SIG-M5 (cell line): Measurements from ENCODE around the gene RUNDC1.
"Not testable (repeated sequence)": the region's sequence is repeated elsewhere in the genome, so short reads cannot be mapped to it uniquely, and the experiment has no call there.

Source experiments
- DNase-seq: peaks from one replicate; lab custom pipeline; 2025; lab: John Stamatoyannopoulos, UW

RUNDC1 gene

GRCh38 chr17:42991471-42991870 lies 11.1 kb downstream of the RUNDC1 start:
- DNase-seq = no peak

- no peak for DNase-seq
Observed at GRCh38 chr17:42992872-42993271, 12.5 kb downstream of the RUNDC1 start.

GRCh38 chr17:42993913-42994312 lies 13.5 kb downstream of the RUNDC1 start:
- not testable (repeated sequence) for DNase-seq

GRCh38 chr17:42997390-42997983 lies 17.1 kb downstream of the RUNDC1 start:
- no peak for DNase-seq

- DNase-seq = peak; percentile 99
Observed at GRCh38 chr17:42997984-42998938, 17.9 kb downstream of the RUNDC1 start, which contains the start of gene RPL27. Gene RPL27, plus strand, starts transcription at chr17:42998419. Its CDS starts 332 bp downstream, at chr17:42998751.

GRCh38 chr17:42999003-42999525 lies 18.7 kb downstream of the RUNDC1 start:
- DNase-seq = no peak

GRCh38 chr17:43000894-43001293 lies 20.5 kb downstream of the RUNDC1 start:
- not testable (repeated sequence) for DNase-seq

GRCh38 chr17:43003542-43004172 lies 23.3 kb downstream of the RUNDC1 start:
- DNase-seq = no peak

- DNase-seq = peak; percentile 49
Observed at GRCh38 chr17:43006639-43007551, 26.5 kb downstream of the RUNDC1 start, which contains the start of gene IFI35. Gene IFI35, plus strand, starts transcription at chr17:43006784. Its CDS starts 164 bp downstream, at chr17:43006948.

- no peak for DNase-seq
Observed at GRCh38 chr17:43010667-43011308, 30.4 kb downstream of the RUNDC1 start.

- no peak for DNase-seq
Observed at GRCh38 chr17:43011728-43012472, 31.5 kb downstream of the RUNDC1 start.

- DNase-seq = no peak
Observed at GRCh38 chr17:43013296-43013695, 32.9 kb downstream of the RUNDC1 start.

GRCh38 chr17:43014020-43014648 lies 33.8 kb downstream of the RUNDC1 start:
- DNase-seq = no peak

GRCh38 chr17:43014649-43015542 lies 34.5 kb downstream of the RUNDC1 start:
- no peak for DNase-seq

- DNase-seq = no peak
Observed at GRCh38 chr17:43015579-43015978, 35.2 kb downstream of the RUNDC1 start.

- DNase-seq = no peak
Observed at GRCh38 chr17:43016216-43016615, 35.9 kb downstream of the RUNDC1 start.

GRCh38 chr17:43018008-43018853 lies 37.9 kb downstream of the RUNDC1 start:
- DNase-seq = no peak
